Measurements from ENCODE around the gene KLHL29. TPM values are rescaled to one million over a fixed set of nuclear protein-coding genes. Genes with fewer than 3 reads are reported as not detected.

The KLHL29 gene
- polyA plus RNA-seq, 1 of the 3 experiments (the other 2 are of a cell fraction) = 4.6 TPM

DNA sequence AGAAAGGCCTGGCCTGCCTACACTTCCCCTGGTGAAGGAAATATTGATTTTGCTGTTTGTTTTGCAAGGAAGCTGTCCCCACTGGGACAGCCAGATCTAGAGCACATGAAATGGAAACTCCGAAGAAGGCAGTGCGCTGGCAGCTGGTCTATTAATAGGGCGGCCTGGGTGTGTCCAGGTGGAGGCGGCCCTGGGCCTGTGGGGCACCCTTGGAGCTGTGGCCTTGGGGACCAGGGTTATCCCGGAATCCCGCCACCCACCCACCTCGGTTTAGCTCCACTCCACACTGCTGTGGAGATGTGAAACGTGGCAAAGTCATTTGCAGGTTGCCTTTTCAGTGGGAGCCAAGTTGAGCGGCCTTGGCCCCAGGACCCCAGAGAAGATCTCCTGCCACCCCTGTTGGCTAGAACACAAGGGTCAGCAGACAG, 204.3 kb downstream of the KLHL29 start:
- no peak overlapping the region for H3K4me2 ChIP-seq
- no peak for DNase-seq
- no peak overlapping the region for H3K4me3 ChIP-seq (ENCODE audit: low read depth in 2 of 2, low read length in 1 of 2)
- H2AFZ ChIP-seq (ENCODE audit: low read depth) = no peak overlapping the region
- no peaks in the 10 kb centered on the region for H3K36me3 ChIP-seq (replicated peaks in 1 of 2; ENCODE audit: control insufficient read depth in 1 of 2, insufficient read depth in 2 of 2, low read length in 1 of 2)
- H3K9me3 ChIP-seq = no peaks in the 10 kb centered on the region
- no peak overlapping the region for H3K9ac ChIP-seq
- H3K27me3 ChIP-seq (ENCODE audit: insufficient read depth) = no peaks in the 10 kb centered on the region
- TF ChIP-seq POLR2AphosphoS5 (IDR thresholded peaks at IDR 0.05; ENCODE audit: low read depth, low read length) (no peak), ELF1 (IDR thresholded peaks at IDR 0.05) (no peak), RCOR1 (IDR thresholded peaks at IDR 0.05; ENCODE audit: low read length) (no peak), SIN3A (IDR thresholded peaks at IDR 0.05; ENCODE audit: borderline replicate concordance, low read depth, low read length) (no peak), TAF1 (IDR thresholded peaks at IDR 0.05; ENCODE audit: borderline replicate concordance, low read depth, low read length) (no peak), FOXM1 (IDR thresholded peaks at IDR 0.05; ENCODE audit: low read depth) (no peak), MEF2A (IDR thresholded peaks at IDR 0.05; ENCODE audit: borderline replicate concordance, low read depth) (no peak), NFIC (IDR thresholded peaks at IDR 0.05; ENCODE audit: borderline replicate concordance) (no peak), TCF12 (IDR thresholded peaks at IDR 0.05) (no peak), YY1 (IDR thresholded peaks at IDR 0.05; ENCODE audit: low read depth) (no peak), JUND (IDR thresholded peaks at IDR 0.05) (no peak)
- TF ChIP-seq, protein P1, sequence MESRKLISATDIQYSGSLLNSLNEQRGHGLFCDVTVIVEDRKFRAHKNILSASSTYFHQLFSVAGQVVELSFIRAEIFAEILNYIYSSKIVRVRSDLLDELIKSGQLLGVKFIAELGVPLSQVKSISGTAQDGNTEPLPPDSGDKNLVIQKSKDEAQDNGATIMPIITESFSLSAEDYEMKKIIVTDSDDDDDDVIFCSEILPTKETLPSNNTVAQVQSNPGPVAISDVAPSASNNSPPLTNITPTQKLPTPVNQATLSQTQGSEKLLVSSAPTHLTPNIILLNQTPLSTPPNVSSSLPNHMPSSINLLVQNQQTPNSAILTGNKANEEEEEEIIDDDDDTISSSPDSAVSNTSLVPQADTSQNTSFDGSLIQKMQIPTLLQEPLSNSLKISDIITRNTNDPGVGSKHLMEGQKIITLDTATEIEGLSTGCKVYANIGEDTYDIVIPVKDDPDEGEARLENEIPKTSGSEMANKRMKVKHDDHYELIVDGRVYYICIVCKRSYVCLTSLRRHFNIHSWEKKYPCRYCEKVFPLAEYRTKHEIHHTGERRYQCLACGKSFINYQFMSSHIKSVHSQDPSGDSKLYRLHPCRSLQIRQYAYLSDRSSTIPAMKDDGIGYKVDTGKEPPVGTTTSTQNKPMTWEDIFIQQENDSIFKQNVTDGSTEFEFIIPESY (IDR thresholded peaks at IDR 0.05; ENCODE audit: borderline replicate concordance, low read depth) = no peak
- H3F3A ChIP-seq (replicated peaks; ENCODE audit: insufficient read depth) = no peaks in the 10 kb centered on the region
- 81% methylated on average over 9 of the region's 9 CpGs for WGBS (ENCODE audit: low lambda C conversion rate)
- ChIA-PET POLR2A (no interaction called here), CTCF (interaction anchor here (1.4 to 1.7 kb wide), 2 partner anchors 10 to 28 kb away, joined by 5 to 6 read pairs; no protein-coding TSS in a partner anchor)
- no peaks in the 10 kb centered on the region for H3K9me2 ChIP-seq
- H3K79me2 ChIP-seq (ENCODE audit: insufficient read depth) = no peaks in the 10 kb centered on the region
- peaks cover 0 to 19% of the 10 kb centered on the region in 2 experiments; a peak in 3 of 4 replicates for H3K4me1 ChIP-seq (ENCODE audit: control insufficient read depth in 1 of 2, insufficient read depth in 2 of 2, low read depth in 1 of 2, low read length in 1 of 2)
- no peaks in the 10 kb centered on the region for H4K20me1 ChIP-seq (ENCODE audit: insufficient read depth)
- no peak overlapping the region for H3K27ac ChIP-seq (ENCODE audit: low read depth in 2 of 2, low read length in 1 of 2)

DNA sequence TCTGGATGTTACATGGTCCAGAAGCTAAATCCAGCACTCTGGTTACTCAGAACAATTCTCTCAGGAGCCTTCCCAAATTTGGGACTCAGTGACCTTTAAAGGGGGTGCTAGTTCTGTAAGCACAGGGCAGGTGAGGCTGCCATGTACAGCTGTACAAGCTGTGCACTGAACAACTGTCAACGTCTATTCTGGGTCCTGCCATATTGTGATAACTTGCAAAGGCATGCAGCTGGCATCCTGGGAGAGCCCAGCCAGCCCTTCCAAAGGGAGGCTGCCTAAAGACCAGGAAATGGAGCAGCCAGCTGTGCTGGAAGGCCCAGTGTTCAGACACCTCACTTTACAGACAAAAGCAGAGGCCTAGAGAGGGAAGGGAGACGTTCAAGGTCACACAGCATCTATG, 204.8 kb downstream of the KLHL29 start:
- H2AFZ ChIP-seq (ENCODE audit: low read depth) = no peak overlapping the region
- TF ChIP-seq, protein P2, sequence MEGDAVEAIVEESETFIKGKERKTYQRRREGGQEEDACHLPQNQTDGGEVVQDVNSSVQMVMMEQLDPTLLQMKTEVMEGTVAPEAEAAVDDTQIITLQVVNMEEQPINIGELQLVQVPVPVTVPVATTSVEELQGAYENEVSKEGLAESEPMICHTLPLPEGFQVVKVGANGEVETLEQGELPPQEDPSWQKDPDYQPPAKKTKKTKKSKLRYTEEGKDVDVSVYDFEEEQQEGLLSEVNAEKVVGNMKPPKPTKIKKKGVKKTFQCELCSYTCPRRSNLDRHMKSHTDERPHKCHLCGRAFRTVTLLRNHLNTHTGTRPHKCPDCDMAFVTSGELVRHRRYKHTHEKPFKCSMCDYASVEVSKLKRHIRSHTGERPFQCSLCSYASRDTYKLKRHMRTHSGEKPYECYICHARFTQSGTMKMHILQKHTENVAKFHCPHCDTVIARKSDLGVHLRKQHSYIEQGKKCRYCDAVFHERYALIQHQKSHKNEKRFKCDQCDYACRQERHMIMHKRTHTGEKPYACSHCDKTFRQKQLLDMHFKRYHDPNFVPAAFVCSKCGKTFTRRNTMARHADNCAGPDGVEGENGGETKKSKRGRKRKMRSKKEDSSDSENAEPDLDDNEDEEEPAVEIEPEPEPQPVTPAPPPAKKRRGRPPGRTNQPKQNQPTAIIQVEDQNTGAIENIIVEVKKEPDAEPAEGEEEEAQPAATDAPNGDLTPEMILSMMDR (IDR thresholded peaks at IDR 0.05) = no peak
- TF ChIP-seq NFIC (IDR thresholded peaks at IDR 0.05; ENCODE audit: borderline replicate concordance) (no peak), RFX5 (IDR thresholded peaks at IDR 0.05; ENCODE audit: low read length) (no peak), FOXJ3 (CRISPR knock-in tag; IDR thresholded peaks at IDR 0.05) (no peak), YY1 (IDR thresholded peaks at IDR 0.05; ENCODE audit: low read depth) (no peak), RXRA (IDR thresholded peaks at IDR 0.05; ENCODE audit: borderline replicate concordance, low read depth) (no peak), NRF1 (IDR thresholded peaks at IDR 0.05; ENCODE audit: low read depth, low read length) (no peak), FOXM1 (IDR thresholded peaks at IDR 0.05; ENCODE audit: low read depth) (no peak), EP300 (IDR thresholded peaks at IDR 0.05; ENCODE audit: borderline replicate concordance in 1 of 2, low read depth in 1 of 2, low read length in 1 of 2) (no peak)
- TF ChIP-seq, protein P3, sequence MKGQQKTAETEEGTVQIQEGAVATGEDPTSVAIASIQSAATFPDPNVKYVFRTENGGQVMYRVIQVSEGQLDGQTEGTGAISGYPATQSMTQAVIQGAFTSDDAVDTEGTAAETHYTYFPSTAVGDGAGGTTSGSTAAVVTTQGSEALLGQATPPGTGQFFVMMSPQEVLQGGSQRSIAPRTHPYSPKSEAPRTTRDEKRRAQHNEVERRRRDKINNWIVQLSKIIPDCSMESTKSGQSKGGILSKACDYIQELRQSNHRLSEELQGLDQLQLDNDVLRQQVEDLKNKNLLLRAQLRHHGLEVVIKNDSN (IDR thresholded peaks at IDR 0.05; ENCODE audit: borderline replicate concordance, low read depth) = no peak
- no peak overlapping the region for H3K4me3 ChIP-seq (ENCODE audit: low read depth in 2 of 2, low read length in 1 of 2)
- no peak for DNase-seq
- ChIA-PET POLR2A (no interaction called here), CTCF (interaction anchor here (1.4 to 1.7 kb wide), 2 partner anchors 11 to 28 kb away, joined by 5 to 6 read pairs; no protein-coding TSS in a partner anchor)
- 50% methylated on average over 2 of the region's 2 CpGs for WGBS (ENCODE audit: low lambda C conversion rate)
- no peak overlapping the region for H3K9ac ChIP-seq
- H3K79me2 ChIP-seq (ENCODE audit: insufficient read depth) = no peaks in the 10 kb centered on the region
- peaks cover 0 to 24% of the 10 kb centered on the region in 2 experiments; a peak in 3 of 4 replicates for H3K4me1 ChIP-seq (ENCODE audit: control insufficient read depth in 1 of 2, insufficient read depth in 2 of 2, low read depth in 1 of 2, low read length in 1 of 2)
- no peak overlapping the region for H3K4me2 ChIP-seq
- no peaks in the 10 kb centered on the region for H3K27me3 ChIP-seq (ENCODE audit: insufficient read depth)
- H3K9me3 ChIP-seq = no peaks in the 10 kb centered on the region
- no peaks in the 10 kb centered on the region for H4K20me1 ChIP-seq (ENCODE audit: insufficient read depth)
- H3K27ac ChIP-seq (ENCODE audit: low read depth in 2 of 2, low read length in 1 of 2) = no peak overlapping the region
- no peaks in the 10 kb centered on the region for H3F3A ChIP-seq (replicated peaks; ENCODE audit: insufficient read depth)
- H3K9me2 ChIP-seq = no peaks in the 10 kb centered on the region
- H3K36me3 ChIP-seq (replicated peaks in 1 of 2; ENCODE audit: control insufficient read depth in 1 of 2, insufficient read depth in 2 of 2, low read length in 1 of 2) = no peaks in the 10 kb centered on the region

Data from SK-N-SH (cell line).